Astrocyte (in vitro differentiated cells and primary cell): Measurements from ENCODE around the gene LRRC7. TPM values are rescaled to one million over a fixed set of nuclear protein-coding genes. Genes with fewer than 3 reads are reported as not detected.

Source experiments
- DNase-seq: peaks from one replicate; pipeline ENCODE4 v3.0.0-alpha.2; 2010; ENCODE audit warnings: low read depth
- FAIRE-seq: peaks from 2 replicates; lab custom pipeline; 2011; peaks lifted over from hg19 to GRCh38; lab: Jason Lieb, UNC
- H2AFZ ChIP-seq: 2 replicates; pipeline ENCODE4 v1.6.0; 2012; ENCODE audit warnings: low read depth, low read length, inconsistent platforms
- H3K27ac ChIP-seq: 2 replicates; pipeline ENCODE4 v1.5.1; 2011; ENCODE audit warnings: low read depth, low read length, inconsistent platforms
- H3K27me3 ChIP-seq: 2 replicates; pipeline ENCODE4 v1.6.0; 2011; ENCODE audit warnings: low read length, inconsistent platforms; ENCODE audit not compliant: insufficient read depth
- H3K36me3 ChIP-seq: 2 replicates; pipeline ENCODE4 v1.5.1; 2011; ENCODE audit warnings: low read length, inconsistent platforms; ENCODE audit not compliant: insufficient read depth
- H3K4me1 ChIP-seq: 2 replicates; pipeline ENCODE4 v1.5.1; 2011; ENCODE audit warnings: low read length, inconsistent platforms; ENCODE audit not compliant: insufficient read depth
- H3K4me2 ChIP-seq: 2 replicates; pipeline ENCODE4 v1.6.0; 2012; ENCODE audit warnings: low read length, inconsistent platforms
- H3K4me3 ChIP-seq: 2 replicates; pipeline ENCODE4 v1.5.1; 2011; ENCODE audit warnings: low read depth, mild to moderate bottlenecking, low read length, inconsistent platforms; ENCODE audit not compliant: insufficient read depth
- H3K79me2 ChIP-seq: 2 replicates; pipeline ENCODE4 v1.6.0; 2012; ENCODE audit warnings: mild to moderate bottlenecking, low read length, inconsistent platforms; ENCODE audit not compliant: insufficient read depth
- H3K9ac ChIP-seq: 2 replicates; pipeline ENCODE4 v1.6.0; 2012; ENCODE audit warnings: mild to moderate bottlenecking, low read length, inconsistent platforms
- H3K9me3 ChIP-seq: 2 replicates; pipeline ENCODE4 v1.5.1; 2012; ENCODE audit warnings: low read depth, mild to moderate bottlenecking, low read length, inconsistent platforms; ENCODE audit not compliant: insufficient read depth
- H4K20me1 ChIP-seq: 2 replicates; pipeline ENCODE4 v1.6.0; 2012; ENCODE audit warnings: low read length, inconsistent platforms; ENCODE audit not compliant: insufficient read depth
- H3K27ac Mint-ChIP-seq: one replicate; pipeline ENCODE4 v1.8.0; 2021; ENCODE audit warnings: mild to moderate bottlenecking, mixed read lengths; ENCODE audit not compliant: unreplicated experiment
- H3K27me3 Mint-ChIP-seq: one replicate; pipeline ENCODE4 v1.8.0; 2021; ENCODE audit warnings: low read depth, mixed read lengths; ENCODE audit not compliant: unreplicated experiment
- H3K36me3 Mint-ChIP-seq: one replicate; pipeline ENCODE4 v1.8.0; 2021; ENCODE audit warnings: low read depth, mixed read lengths; ENCODE audit not compliant: unreplicated experiment
- H3K4me1 Mint-ChIP-seq: one replicate; pipeline ENCODE4 v1.8.0; 2021; ENCODE audit warnings: low read depth, mixed read lengths; ENCODE audit not compliant: unreplicated experiment
- H3K4me3 Mint-ChIP-seq: one replicate; pipeline ENCODE4 v1.8.0; 2021; ENCODE audit warnings: mild to moderate bottlenecking, moderate library complexity, mixed read lengths; ENCODE audit not compliant: unreplicated experiment
- H3K9me3 Mint-ChIP-seq: one replicate; pipeline ENCODE4 v1.8.0; 2021; ENCODE audit warnings: mild to moderate bottlenecking, mixed read lengths; ENCODE audit not compliant: unreplicated experiment
- EZH2 ChIP-seq: IDR thresholded peaks from 2 replicates; pipeline ENCODE4 v1.6.1; 2012; ENCODE audit warnings: mild to moderate bottlenecking, low read length, inconsistent platforms; ENCODE audit not compliant: insufficient read depth
- total RNA-seq: library from RNA; stranded (reverse); gene quantifications from 2 replicates; pipeline ENCODE4 v1.2.1, GENCODE V29; 2021
- TF ChIP-seq, protein P1 (sequence below): IDR thresholded peaks from 2 replicates; pipeline ENCODE4 v1.5.1; 2011; ENCODE audit warnings: low read depth, mild to moderate bottlenecking, inconsistent platforms, low read length, moderate library complexity; ENCODE audit not compliant: insufficient read depth

The LRRC7 gene
- total RNA-seq, 1 donor from 2014 or later = 0.27 TPM

DNA sequence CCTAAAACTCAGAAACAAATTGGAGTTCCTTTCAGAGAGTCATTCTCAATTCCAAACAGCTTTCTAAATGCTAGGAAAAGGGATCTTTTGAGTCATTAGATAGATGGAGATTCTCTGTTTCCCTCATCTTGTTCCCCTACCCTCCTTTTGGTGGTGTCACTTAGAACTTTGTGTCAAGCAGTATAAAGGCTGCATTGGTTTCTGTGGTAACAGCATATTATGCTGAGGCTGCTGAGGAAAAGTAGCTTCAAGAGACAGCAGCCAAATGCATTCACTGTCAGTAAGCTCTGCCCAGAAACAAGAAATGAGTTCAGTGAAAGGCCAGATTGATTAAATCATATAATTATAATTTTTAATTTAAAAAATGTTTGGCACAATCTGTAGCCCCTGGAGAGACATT is 493.5 kb downstream of the LRRC7 start:
- H3K4me1 ChIP-seq = no peaks in the 10 kb centered on the region
- H3K4me3 Mint-ChIP-seq = no peak overlapping the region
- H3K4me2 ChIP-seq = no peak overlapping the region
- no peaks in the 10 kb centered on the region for H4K20me1 ChIP-seq
- H3K9ac ChIP-seq = no peak overlapping the region
- no peaks in the 10 kb centered on the region for H3K9me3 ChIP-seq
- H3K36me3 ChIP-seq = no peaks in the 10 kb centered on the region
- no peaks in the 10 kb centered on the region for H3K36me3 Mint-ChIP-seq
- H3K4me1 Mint-ChIP-seq = no peaks in the 10 kb centered on the region
- no peak overlapping the region for H3K27ac ChIP-seq
- TF ChIP-seq, protein P1, sequence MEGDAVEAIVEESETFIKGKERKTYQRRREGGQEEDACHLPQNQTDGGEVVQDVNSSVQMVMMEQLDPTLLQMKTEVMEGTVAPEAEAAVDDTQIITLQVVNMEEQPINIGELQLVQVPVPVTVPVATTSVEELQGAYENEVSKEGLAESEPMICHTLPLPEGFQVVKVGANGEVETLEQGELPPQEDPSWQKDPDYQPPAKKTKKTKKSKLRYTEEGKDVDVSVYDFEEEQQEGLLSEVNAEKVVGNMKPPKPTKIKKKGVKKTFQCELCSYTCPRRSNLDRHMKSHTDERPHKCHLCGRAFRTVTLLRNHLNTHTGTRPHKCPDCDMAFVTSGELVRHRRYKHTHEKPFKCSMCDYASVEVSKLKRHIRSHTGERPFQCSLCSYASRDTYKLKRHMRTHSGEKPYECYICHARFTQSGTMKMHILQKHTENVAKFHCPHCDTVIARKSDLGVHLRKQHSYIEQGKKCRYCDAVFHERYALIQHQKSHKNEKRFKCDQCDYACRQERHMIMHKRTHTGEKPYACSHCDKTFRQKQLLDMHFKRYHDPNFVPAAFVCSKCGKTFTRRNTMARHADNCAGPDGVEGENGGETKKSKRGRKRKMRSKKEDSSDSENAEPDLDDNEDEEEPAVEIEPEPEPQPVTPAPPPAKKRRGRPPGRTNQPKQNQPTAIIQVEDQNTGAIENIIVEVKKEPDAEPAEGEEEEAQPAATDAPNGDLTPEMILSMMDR = no peak
- TF ChIP-seq EZH2 = no peak
- H3K27me3 Mint-ChIP-seq = no peaks in the 10 kb centered on the region
- no peak overlapping the region for H2AFZ ChIP-seq
- H3K4me3 ChIP-seq = no peak overlapping the region
- H3K27me3 ChIP-seq = no peaks in the 10 kb centered on the region
- no peaks in the 10 kb centered on the region for H3K9me3 Mint-ChIP-seq
- H3K79me2 ChIP-seq = no peaks in the 10 kb centered on the region
- no peak overlapping the region for H3K27ac Mint-ChIP-seq
- DNase-seq = no peak
- no peak for FAIRE-seq

DNA sequence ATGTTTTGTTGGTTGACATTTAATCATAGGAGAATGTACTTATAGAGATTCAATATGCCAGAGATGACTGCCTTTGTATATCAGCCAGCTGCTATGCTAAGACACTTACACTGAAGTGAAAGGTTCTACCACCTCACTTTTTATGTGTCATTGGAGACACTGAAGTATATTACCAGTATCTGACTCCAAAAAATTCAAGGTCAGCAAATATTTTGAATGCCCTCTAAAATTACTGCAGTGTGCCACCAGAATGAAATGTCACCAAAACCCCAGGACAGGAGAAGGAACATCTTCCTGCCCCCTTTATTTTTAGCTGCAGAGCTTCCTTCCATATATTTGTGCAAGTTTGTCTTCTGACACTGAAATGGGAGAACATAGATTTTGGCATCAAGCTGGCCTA is 496.1 kb downstream of the LRRC7 start:
- Mint-ChIP-seq H3K4me3 (no peak overlapping the region), H3K27me3 (no peaks in the 10 kb centered on the region), H3K9me3 (no peaks in the 10 kb centered on the region), H3K4me1 (no peaks in the 10 kb centered on the region), H3K27ac (no peak overlapping the region), H3K36me3 (no peaks in the 10 kb centered on the region)
- Histone ChIP-seq H3K27me3 (no peaks in the 10 kb centered on the region), H3K4me3 (no peak overlapping the region), H3K4me1 (no peaks in the 10 kb centered on the region), H3K79me2 (no peaks in the 10 kb centered on the region), H4K20me1 (no peaks in the 10 kb centered on the region), H3K9me3 (no peaks in the 10 kb centered on the region), H2AFZ (no peak overlapping the region), H3K27ac (no peak overlapping the region), H3K9ac (no peak overlapping the region), H3K36me3 (no peaks in the 10 kb centered on the region), H3K4me2 (no peak overlapping the region)
- FAIRE-seq (no peak), DNase-seq (no peak)
- no peak for TF ChIP-seq EZH2
- TF ChIP-seq, protein P1 = no peak

DNA sequence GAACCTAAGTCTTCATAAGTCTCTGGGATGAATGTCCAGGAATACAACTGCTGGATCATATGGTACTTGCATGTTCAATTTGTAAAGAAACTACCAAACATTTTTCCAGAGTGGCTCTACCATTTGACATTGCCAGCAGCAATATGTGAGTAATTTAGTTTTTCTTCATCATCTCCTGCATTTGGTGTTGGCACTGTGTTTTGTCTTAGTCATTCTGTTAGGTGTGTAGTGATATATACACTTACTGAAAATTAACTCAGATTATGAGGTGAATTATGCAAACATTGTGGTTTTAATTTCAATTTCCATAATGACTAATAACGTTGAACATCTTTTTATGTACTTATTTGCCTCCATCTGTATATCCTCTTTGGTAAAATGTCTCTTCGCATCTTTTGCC is 499.0 kb downstream of the LRRC7 start:
- H3K27ac Mint-ChIP-seq = no peak overlapping the region
- Histone ChIP-seq H3K4me3 (no peak overlapping the region), H3K9ac (no peak overlapping the region), H3K79me2 (no peaks in the 10 kb centered on the region), H2AFZ (no peak overlapping the region), H3K27ac (no peak overlapping the region), H3K4me2 (no peak overlapping the region), H3K27me3 (no peaks in the 10 kb centered on the region), H3K4me1 (no peaks in the 10 kb centered on the region), H4K20me1 (no peaks in the 10 kb centered on the region), H3K9me3 (no peaks in the 10 kb centered on the region), H3K36me3 (no peaks in the 10 kb centered on the region)
- H3K27me3 Mint-ChIP-seq = no peaks in the 10 kb centered on the region
- no peaks in the 10 kb centered on the region for H3K36me3 Mint-ChIP-seq
- DNase-seq = no peak
- no peak overlapping the region for H3K4me3 Mint-ChIP-seq
- TF ChIP-seq EZH2 = no peak
- TF ChIP-seq, protein P1 = no peak
- FAIRE-seq = no peak
- no peaks in the 10 kb centered on the region for H3K9me3 Mint-ChIP-seq
- H3K4me1 Mint-ChIP-seq = peaks cover under 1% of the 10 kb centered on the region
